HG02798 (cell line): Measurements from ENCODE around the gene CNOT4.

ENCODE experiments used
- ATAC-seq: cut with Tn5 transposase; IDR thresholded peaks from one replicate; pipeline ENCODE4 v1.9.1; 2021; ENCODE audit warnings: mild to moderate bottlenecking; ENCODE audit not compliant: unreplicated experiment, poor library complexity

CNOT4 gene, protein sequence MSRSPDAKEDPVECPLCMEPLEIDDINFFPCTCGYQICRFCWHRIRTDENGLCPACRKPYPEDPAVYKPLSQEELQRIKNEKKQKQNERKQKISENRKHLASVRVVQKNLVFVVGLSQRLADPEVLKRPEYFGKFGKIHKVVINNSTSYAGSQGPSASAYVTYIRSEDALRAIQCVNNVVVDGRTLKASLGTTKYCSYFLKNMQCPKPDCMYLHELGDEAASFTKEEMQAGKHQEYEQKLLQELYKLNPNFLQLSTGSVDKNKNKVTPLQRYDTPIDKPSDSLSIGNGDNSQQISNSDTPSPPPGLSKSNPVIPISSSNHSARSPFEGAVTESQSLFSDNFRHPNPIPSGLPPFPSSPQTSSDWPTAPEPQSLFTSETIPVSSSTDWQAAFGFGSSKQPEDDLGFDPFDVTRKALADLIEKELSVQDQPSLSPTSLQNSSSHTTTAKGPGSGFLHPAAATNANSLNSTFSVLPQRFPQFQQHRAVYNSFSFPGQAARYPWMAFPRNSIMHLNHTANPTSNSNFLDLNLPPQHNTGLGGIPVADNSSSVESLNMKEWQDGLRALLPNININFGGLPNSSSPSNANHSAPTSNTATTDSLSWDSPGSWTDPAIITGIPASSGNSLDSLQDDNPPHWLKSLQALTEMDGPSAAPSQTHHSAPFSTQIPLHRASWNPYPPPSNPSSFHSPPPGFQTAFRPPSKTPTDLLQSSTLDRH

GRCh38 chr7:135509839-135510591 lies at the start of gene CNOT4:
Gene CNOT4 (minus strand): TSS chr7:135510102. CDS start chr7:135438331, 71,771 bp downstream.
- peak; percentile 97 for ATAC-seq

- no peak for ATAC-seq
Measured at GRCh38 chr7:135558881-135559280, 49.0 kb upstream of the CNOT4 start.

DNA sequence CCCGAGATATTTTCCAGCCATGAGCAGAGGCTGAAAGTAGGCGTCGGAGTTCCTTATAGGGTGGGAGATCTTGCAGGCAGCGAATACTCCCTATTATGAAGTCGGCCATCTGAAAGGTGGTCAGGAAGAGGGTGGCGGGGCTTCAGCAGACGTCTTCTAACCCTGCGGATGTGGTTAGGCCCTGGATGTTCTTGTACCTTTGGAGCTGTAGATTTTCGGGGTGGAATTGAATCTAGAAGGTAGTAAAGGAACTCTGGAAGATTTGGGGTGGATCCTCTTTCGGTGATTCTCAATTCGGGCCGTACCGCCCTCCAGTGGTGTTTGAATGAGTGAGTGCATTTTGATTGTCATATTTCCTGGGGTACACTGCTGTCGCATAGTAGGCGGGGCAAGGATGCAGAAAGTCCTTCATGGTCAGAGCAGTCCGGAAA lies 48.5 kb upstream of the CNOT4 start:
- peak; percentile 66 for ATAC-seq

GRCh38 chr7:135557455-135558336 lies 47.8 kb upstream of the CNOT4 start, which contains the start of gene NUP205:
Gene NUP205 (plus strand): TSS chr7:135557917. CDS start chr7:135557945, 28 bp downstream.
- peak; percentile 78 for ATAC-seq

DNA sequence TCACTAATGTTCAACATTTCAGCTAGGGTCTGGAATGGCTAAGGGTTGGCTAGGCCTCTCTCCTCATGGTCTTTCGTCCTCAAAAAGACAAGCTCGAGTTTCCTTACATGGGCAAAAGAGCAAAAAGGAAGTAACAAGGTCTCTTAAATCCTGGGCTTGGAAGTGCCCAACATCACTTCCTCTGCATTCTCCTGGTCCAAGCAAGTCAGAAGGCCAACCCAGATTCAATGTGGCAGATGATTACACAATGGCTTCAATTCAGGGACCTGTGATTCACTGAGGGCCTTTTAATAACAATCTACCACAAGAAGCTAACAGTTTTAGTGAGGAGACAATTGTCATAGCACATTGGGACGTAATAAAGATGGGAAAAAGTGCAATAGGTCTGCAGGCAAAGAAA lies 43.4 kb upstream of the CNOT4 start:
- ATAC-seq = no peak

DNA sequence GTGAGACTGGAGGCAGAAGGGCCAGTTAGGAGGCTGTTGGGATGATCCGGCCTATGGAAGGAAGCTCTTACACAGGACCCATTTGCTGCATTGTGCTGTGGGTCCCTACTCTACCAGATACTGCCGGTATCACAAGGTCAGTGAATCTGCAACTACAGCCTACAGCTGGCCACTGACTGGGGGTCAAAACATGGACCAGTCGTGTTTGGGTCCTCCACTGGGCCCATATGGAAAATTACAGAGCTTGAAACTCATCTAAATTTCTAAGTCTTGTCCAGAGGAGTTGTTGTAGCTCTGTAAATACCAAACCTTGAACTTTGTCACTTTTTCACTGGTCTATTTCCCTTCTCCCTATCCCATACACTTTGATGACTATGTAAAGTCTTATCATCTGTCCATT lies 42.2 kb upstream of the CNOT4 start:
- ATAC-seq = no peak

GRCh38 chr7:135550196-135550595 lies 40.3 kb upstream of the CNOT4 start:
- no peak for ATAC-seq

DNA sequence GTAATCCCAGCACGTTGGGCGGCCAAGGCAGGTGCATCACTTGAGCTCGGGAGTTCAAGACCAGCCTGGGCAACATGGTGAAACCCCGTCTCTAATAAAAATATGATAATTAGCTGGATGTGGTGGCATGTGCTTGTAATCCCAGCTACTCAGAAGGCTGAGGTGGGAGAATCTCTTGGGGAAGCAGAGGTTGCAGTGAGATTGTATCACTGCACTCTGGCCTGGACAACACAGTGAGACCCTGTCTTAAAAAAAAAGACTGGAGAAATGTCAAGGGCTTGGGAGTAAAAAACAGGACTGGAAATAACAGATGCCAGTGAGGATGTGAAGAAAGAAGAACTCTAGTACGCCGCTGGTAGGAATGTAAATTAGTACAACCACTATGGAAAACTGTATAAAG lies 31.1 kb upstream of the CNOT4 start:
- ATAC-seq = no peak

DNA sequence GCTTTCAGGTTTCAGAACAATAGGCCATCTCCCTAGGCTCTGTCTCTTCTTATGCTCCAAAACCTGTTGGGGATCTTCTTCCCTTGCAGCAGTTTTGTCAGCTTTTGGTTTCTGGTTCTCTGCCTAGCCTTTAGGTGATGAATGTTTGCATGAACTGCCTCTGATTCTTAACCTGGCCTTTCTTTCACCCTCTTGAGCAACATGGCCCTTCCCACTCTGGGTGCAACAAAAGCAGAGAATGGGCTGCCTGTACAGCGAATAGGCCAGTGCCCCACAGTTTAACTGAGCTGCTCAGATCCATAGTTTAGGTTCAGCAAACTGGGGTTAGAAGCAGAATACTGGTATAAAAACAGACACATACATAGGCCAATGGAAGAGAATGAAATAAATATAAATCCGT lies 29.7 kb upstream of the CNOT4 start:
- no peak for ATAC-seq

DNA sequence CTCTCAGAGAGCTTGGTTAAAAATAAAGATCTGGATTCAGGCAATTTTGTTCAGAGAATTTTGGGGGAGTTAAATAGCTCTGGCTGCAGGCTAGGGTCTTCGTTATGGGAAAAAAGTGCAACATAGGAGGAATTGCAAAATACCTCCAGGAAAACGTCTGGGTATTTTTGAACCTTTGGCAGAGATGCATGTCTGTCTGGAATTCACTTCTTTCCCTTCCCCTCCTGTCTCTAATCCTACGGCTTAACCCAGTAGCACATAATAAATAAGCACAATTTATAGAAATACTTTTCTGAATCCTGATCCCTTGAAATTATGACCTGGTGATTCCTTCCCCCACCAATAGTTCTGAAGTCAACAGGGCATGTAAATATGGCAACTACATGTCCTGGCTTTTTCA lies 28.5 kb upstream of the CNOT4 start:
- no peak for ATAC-seq

DNA sequence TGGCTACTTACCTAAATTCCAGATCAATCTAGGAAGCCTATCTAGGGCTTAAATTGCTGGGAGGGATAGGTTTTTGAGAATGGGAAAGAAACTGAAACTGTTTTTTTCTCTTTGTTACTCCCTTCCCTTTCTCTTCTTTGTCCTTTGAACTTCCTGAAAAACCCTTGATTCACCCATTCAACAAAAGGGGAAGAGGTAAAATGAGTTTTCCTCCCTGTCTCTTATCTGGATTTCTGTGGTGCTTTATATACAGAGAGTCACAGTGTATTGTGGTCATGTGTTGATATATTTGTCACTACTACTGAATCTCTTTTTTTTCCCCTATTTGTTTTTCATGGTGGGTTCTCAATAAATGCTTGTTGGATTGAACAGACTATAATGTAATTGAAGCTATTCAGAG lies 28.0 kb upstream of the CNOT4 start:
- no peak for ATAC-seq

DNA sequence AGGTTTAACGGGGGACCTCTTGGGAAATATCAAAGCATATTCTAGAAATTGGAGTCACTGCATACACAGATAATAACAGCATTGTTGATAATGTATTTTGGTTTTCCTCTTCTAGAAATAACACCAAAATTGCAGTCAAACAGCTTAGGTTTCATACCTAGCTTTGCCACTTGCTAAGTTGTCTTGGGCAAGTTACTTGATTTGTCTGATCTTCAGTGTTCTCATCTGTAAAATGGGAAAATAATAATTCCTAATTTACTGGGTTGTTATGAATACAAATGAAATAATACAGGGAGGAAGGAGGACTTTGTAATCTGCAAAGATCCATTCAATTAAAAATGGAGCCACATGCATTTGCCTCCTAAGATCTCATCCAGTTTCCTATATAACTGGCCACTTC lies 27.6 kb upstream of the CNOT4 start:
- no peak for ATAC-seq

DNA sequence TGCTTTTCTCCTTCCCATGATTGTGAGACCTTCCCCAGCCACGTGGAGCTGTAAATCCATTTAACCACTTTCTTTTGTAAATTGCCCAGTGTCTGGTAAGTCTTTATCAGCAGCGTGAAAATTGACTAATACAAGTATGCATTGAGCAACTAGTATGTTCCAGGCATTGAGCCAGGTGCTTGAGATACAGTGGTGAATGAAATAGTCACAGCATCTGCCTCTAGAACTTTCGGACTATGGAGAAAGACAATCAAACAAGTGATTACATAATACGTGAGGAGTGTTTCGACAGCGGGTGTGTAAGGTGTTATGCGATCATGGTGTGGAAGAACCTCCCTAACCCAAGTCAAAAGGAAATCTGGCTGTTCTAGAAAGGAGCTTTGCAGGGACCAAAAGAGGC lies 26.2 kb upstream of the CNOT4 start:
- no peak for ATAC-seq

DNA sequence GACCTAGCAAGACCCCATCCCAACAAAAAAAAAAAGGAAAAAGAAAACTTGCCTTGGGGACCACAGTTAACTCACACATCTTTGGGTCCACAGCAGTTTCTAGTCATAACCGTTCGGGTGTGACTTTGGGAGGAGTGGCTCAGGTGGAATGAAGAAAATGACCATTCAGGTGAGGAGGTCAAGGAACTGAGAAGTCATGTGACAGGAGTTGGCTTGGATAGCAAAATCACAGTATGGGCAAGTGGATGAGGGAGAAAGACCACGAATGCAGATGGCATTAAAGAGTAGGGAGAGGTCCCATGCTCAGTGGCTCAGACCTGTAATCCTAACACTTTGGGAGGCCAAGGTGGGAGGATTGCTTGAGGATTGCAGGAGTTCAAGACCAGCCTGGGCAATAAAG lies 17.1 kb upstream of the CNOT4 start:
- no peak for ATAC-seq

DNA sequence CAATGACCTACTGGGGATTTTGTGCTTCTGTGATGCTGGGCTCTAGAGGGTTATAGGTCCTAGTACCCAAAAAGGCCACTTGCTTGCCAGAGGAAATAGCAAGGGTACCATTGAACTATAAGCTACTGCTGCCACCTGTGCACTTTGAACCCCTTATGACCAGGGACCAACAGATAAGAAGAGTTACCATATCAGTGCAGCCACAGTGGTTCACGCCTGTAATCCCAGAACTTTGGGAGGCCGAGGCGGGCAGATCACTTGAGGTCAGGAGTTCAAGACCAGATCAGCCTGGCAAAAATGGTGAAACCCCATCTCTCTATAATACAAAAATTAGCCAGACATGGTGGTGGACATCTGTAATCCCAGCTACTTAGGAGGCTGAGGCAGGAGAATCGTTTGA lies 15.5 kb upstream of the CNOT4 start:
- no peak for ATAC-seq

- no peak for ATAC-seq
Measured at GRCh38 chr7:135523146-135523545, 13.2 kb upstream of the CNOT4 start.

DNA sequence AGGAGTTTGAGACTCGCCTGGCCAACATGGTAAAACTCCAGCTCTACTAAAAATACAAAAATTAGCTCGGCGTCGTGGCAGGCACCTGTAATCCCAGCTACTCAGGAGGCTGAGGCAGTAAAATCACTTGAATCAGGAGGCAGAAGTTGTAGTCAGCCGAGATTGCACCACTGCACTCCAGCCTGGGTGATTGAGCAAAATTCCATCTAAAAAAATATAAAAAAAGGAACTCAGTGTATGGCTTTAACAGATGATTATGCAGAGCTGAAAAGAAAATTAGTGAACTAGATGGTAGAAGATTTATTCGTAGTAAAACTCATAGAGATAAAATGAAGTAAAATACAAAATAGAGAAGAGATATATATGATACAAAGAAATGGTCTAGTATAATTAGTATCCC lies 12.6 kb upstream of the CNOT4 start:
- ATAC-seq = no peak

GRCh38 chr7:135519871-135520270 lies 10.0 kb upstream of the CNOT4 start:
- ATAC-seq = no peak

- ATAC-seq = no peak
Measured at GRCh38 chr7:135519233-135519688, 9.4 kb upstream of the CNOT4 start.

DNA sequence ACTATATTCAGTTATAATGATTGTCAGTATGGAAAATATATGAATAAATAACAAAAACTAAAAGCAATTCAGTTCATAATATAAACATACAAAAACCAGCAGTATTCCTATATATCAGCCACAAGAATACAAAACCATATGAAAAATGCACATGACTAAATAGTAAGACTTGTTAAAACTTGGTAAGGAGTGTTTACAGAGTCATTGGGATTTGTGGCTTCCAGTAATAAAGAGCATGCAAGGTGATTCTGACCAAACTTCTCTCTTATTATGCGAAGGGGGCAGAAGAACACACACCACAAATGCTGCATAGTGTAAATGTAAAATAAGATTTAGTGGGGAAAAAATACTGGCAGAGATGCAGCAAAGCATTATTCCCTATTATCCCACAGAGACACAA lies 8.8 kb upstream of the CNOT4 start:
- ATAC-seq = no peak
